Measurements from ENCODE around the gene CCL3.
"Not testable (repeated sequence)": the region's sequence is repeated elsewhere in the genome, so short reads cannot be mapped to it uniquely, and the experiment has no call there.

The CCL3 gene

GRCh38 chr17:36117505-36118382, 27.8 kb upstream of the CCL3 start:
- DNase-seq (ENCODE audit: insufficient read length, low spot score) (no peak), FAIRE-seq (no peak)
- peak; percentile 57 for TF ChIP-seq SPI1 (IDR thresholded peaks at IDR 0.05; ENCODE audit: low read depth, low read length)
- no peak for TF ChIP-seq TAF1 (IDR thresholded peaks at IDR 0.05; ENCODE audit: low read depth, low read length)

- DNase-seq (ENCODE audit: insufficient read length, low spot score), result not testable (repeated sequence)
Measured at GRCh38 chr17:36115649-36115977, 25.7 kb upstream of the CCL3 start.

GRCh38 chr17:36114971-36115648, 25.2 kb upstream of the CCL3 start:
- DNase-seq (ENCODE audit: insufficient read length, low spot score); FAIRE-seq: not testable (repeated sequence)

More at GRCh38 chr17:36115649-36115977, 25.7 kb upstream of the CCL3 start:
- not testable (repeated sequence) for FAIRE-seq

- not testable (repeated sequence) for FAIRE-seq; DNase-seq (ENCODE audit: insufficient read length, low spot score)
Measured at GRCh38 chr17:36113131-36113530, 23.2 kb upstream of the CCL3 start.

GRCh38 chr17:36112572-36112971, 22.6 kb upstream of the CCL3 start:
- DNase-seq (ENCODE audit: insufficient read length, low spot score), result no peak
- no peak for FAIRE-seq
- no peak for TF ChIP-seq POU2F2 (IDR thresholded peaks at IDR 0.05; ENCODE audit: low read depth, low read length)
- no peak for TF ChIP-seq SPI1 (IDR thresholded peaks at IDR 0.05; ENCODE audit: low read depth, low read length)
- TF ChIP-seq TAF1 (IDR thresholded peaks at IDR 0.05; ENCODE audit: low read depth, low read length), result no peak
- no peak for TF ChIP-seq PAX5 (IDR thresholded peaks at IDR 0.05; ENCODE audit: insufficient read depth, low read length, severe bottlenecking)
- TF ChIP-seq POLR2AphosphoS5 (IDR thresholded peaks at IDR 0.05; ENCODE audit: low read depth, low read length), result no peak
- no peak for TF ChIP-seq POLR2A (IDR thresholded peaks at IDR 0.05; ENCODE audit: low read depth, low read length)

- no peak for DNase-seq (ENCODE audit: insufficient read length, low spot score)
- no peak for TF ChIP-seq POU2F2 (IDR thresholded peaks at IDR 0.05; ENCODE audit: low read depth, low read length)
- no peak for TF ChIP-seq POLR2AphosphoS5 (IDR thresholded peaks at IDR 0.05; ENCODE audit: low read depth, low read length)
- no peak for TF ChIP-seq SPI1 (IDR thresholded peaks at IDR 0.05; ENCODE audit: low read depth, low read length)
- no peak for TF ChIP-seq PAX5 (IDR thresholded peaks at IDR 0.05; ENCODE audit: insufficient read depth, low read length, severe bottlenecking)
- no peak for TF ChIP-seq POLR2A (IDR thresholded peaks at IDR 0.05; ENCODE audit: low read depth, low read length)
- TF ChIP-seq TAF1 (IDR thresholded peaks at IDR 0.05; ENCODE audit: low read depth, low read length), result no peak
- no peak for FAIRE-seq
Measured at GRCh38 chr17:36111068-36111490, 21.1 kb upstream of the CCL3 start.

- DNase-seq (ENCODE audit: insufficient read length, low spot score), result not testable (repeated sequence)
Measured at GRCh38 chr17:36108265-36108664, 18.3 kb upstream of the CCL3 start.

GRCh38 chr17:36107660-36108059, 17.7 kb upstream of the CCL3 start:
- FAIRE-seq (no peak), DNase-seq (ENCODE audit: insufficient read length, low spot score) (no peak)
- TF ChIP-seq POLR2A (IDR thresholded peaks at IDR 0.05; ENCODE audit: low read depth, low read length) (no peak), SPI1 (IDR thresholded peaks at IDR 0.05; ENCODE audit: low read depth, low read length) (no peak), POLR2AphosphoS5 (IDR thresholded peaks at IDR 0.05; ENCODE audit: low read depth, low read length) (no peak), TAF1 (IDR thresholded peaks at IDR 0.05; ENCODE audit: low read depth, low read length) (no peak), PAX5 (IDR thresholded peaks at IDR 0.05; ENCODE audit: insufficient read depth, low read length, severe bottlenecking) (no peak), POU2F2 (IDR thresholded peaks at IDR 0.05; ENCODE audit: low read depth, low read length) (no peak)

More at GRCh38 chr17:36108265-36108664, 18.3 kb upstream of the CCL3 start:
- not testable (repeated sequence) for FAIRE-seq

- no peak for DNase-seq (ENCODE audit: insufficient read length, low spot score)
- TF ChIP-seq SPI1 (IDR thresholded peaks at IDR 0.05; ENCODE audit: low read depth, low read length) (no peak), PAX5 (IDR thresholded peaks at IDR 0.05; ENCODE audit: insufficient read depth, low read length, severe bottlenecking) (no peak), POU2F2 (IDR thresholded peaks at IDR 0.05; ENCODE audit: low read depth, low read length) (no peak), POLR2A (IDR thresholded peaks at IDR 0.05; ENCODE audit: low read depth, low read length) (no peak)
- no peak for FAIRE-seq
Measured at GRCh38 chr17:36106493-36106835, 16.5 kb upstream of the CCL3 start.

- no peak for FAIRE-seq
- TF ChIP-seq PAX5 (IDR thresholded peaks at IDR 0.05; ENCODE audit: insufficient read depth, low read length, severe bottlenecking) (no peak), TAF1 (IDR thresholded peaks at IDR 0.05; ENCODE audit: low read depth, low read length) (no peak), POU2F2 (IDR thresholded peaks at IDR 0.05; ENCODE audit: low read depth, low read length) (no peak), POLR2AphosphoS5 (IDR thresholded peaks at IDR 0.05; ENCODE audit: low read depth, low read length) (no peak), POLR2A (IDR thresholded peaks at IDR 0.05; ENCODE audit: low read depth, low read length) (no peak), SPI1 (IDR thresholded peaks at IDR 0.05; ENCODE audit: low read depth, low read length) (no peak)
- no peak for DNase-seq (ENCODE audit: insufficient read length, low spot score)
Measured at GRCh38 chr17:36105781-36106492, 16.0 kb upstream of the CCL3 start.

All from GM12891 (cell line).